GM10248 (cell line): ENCODE data around the gene DNAH1.

ENCODE experiments used
- CTCF ChIA-PET: fragments of 300-600 bp; sonication (Branson Sonifier 250); formaldehyde crosslinking; extraction: SDS; loops from one replicate; lab custom pipeline; 2021; ENCODE audit warnings: antibody characterized with exemption; lab: Yijun Ruan, JAX
- POLR2A ChIA-PET: fragments of 350-650 bp; sonication (Branson Sonifier 250); formaldehyde crosslinking; extraction: SDS; loops from one replicate; lab custom pipeline; 2020; ENCODE audit warnings: antibody characterized with exemption; lab: Yijun Ruan, JAX
- DNase-seq: peaks from one replicate; pipeline ENCODE4 v3.0.0; 2012; ENCODE audit errors: extremely low spot score
- TF ChIP-seq, protein P1 (sequence below): IDR thresholded peaks from 2 replicates; pipeline ENCODE4 v1.5.1; 2012; ENCODE audit warnings: mild to moderate bottlenecking, low read depth; ENCODE audit errors: extremely low read depth, missing control alignments, control extremely low read depth

DNAH1 gene

DNA sequence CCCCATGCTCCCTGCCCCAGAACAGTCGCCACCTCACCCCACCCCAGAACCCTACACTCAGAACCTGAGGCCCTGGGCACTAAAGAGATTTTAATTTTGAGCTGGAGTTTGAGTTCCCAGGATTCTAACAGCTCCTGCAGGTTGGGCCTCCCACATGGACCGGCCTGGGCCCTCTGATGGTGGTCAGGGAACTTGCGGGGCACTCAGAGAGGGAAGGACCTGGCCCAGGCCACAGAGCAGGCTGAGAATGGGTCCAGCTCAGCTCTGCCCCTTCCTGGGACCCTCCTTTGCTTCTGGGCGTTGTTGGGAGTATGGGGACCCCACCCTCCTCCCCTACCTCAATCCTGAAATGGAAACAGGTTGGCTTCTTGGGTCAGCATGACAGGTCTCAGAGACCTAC is 129.9 kb downstream of the DNAH1 start:
- no peak for DNase-seq
- TF ChIP-seq, protein P1, sequence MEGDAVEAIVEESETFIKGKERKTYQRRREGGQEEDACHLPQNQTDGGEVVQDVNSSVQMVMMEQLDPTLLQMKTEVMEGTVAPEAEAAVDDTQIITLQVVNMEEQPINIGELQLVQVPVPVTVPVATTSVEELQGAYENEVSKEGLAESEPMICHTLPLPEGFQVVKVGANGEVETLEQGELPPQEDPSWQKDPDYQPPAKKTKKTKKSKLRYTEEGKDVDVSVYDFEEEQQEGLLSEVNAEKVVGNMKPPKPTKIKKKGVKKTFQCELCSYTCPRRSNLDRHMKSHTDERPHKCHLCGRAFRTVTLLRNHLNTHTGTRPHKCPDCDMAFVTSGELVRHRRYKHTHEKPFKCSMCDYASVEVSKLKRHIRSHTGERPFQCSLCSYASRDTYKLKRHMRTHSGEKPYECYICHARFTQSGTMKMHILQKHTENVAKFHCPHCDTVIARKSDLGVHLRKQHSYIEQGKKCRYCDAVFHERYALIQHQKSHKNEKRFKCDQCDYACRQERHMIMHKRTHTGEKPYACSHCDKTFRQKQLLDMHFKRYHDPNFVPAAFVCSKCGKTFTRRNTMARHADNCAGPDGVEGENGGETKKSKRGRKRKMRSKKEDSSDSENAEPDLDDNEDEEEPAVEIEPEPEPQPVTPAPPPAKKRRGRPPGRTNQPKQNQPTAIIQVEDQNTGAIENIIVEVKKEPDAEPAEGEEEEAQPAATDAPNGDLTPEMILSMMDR, result no peak
- ChIA-PET CTCF (interaction anchor here (0.6 to 17.8 kb wide), 22 partner anchors 8 to 444 kb away, joined by 3 to 345 read pairs (median 4); partner anchors contain the start of genes GLYCTK and TNNC1), POLR2A (interaction anchor here (0.6 to 1.2 kb wide), 2 partner anchors 25 to 221 kb away, joined by 3 read pairs; partner anchors contain the start of gene TLR9)

DNA sequence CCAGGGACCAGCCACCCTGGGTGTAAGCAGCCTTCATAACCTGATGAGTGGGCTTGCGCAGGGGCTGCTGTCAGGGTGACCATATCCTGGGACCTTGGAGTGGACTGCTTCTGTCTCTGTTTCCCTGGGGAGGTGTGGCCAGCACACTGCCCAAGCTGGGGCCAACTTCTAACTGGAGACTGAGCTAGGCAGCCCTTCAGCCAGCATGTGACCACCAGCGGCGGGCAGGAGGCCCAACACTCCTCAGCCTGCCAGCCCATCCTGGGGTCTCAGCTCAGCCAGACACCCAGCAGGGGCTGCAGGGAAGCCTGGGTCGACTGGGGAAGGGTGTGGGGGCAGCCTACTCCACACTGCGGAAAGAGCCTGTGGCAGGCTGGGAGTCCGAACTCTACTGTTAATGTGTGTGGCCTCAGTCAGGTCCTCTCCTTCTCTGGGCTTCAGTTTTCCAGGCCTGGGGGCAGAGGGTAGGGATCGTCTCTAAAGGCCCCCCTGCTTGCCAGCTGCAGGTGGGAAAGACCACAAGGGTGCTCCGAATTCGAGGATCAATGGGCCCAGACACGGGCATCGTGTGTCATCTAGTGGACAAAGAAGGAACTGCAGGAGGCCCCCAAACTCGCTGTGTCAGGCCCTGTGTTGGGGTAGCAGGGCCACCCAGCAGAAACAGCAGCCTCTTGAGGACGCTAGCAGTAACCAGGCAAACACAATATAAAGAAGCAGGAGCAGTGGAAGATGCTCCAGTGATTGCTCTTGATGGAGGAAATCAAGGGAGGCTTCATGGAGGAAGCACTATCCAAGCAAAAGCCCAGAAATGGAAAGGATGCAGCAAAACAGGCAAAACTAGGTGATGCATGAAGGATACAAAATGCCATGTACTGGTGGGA is 130.8 kb downstream of the DNAH1 start:
- ChIA-PET POLR2A (interaction anchor here (1.2 kb wide), 1 partner anchor 222 kb away, joined by 3 read pairs; the partner anchor contains the start of gene TLR9), CTCF (interaction anchor here (0.6 to 17.8 kb wide), 31 partner anchors 7 to 445 kb away, joined by 3 to 345 read pairs (median 3); partner anchors contain the start of genes GLYCTK and TNNC1)
- DNase-seq, result peak; percentile 81
- TF ChIP-seq, protein P1, result peak; percentile 99

DNA sequence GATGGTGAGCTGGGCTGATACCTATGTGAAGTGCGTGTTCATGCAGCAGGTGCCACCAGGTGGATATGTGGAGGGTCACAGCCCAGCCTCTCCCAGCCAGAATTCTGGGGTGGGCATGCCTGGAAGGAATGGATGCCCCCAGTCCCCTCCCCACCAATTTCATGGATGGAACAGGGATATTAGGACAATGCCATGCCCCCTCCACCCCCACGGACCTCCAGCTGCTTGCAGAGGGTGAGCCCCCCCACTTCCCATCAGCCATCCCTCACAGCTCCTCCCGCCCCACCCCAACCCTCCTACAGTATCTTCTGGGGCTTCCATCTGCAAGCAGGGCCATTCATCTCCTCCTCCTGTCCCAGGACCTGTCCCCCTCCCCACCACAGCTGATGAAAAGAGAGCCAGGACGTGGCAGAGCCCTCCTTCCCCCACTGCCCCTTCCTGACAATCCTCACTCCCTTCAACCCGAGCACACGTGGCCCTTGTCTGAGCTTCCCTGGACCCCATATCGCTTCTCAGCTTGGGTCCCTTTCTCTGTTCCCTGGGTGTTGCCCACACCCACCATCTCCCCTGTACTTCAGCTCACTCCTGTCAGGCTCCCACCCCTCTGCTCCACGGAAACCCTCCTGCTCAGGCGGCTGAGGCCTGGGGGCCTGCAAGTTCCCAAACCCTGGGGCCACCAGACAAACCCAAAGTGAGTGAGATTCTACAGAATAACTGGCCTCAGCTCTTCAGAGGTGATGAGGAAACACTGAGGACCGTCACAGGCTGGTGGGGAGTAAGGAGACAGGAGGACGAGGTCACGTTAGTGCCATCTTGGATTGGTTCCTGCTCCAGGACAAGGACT is 131.6 kb downstream of the DNAH1 start:
- ChIA-PET CTCF (interaction anchor here (0.6 to 17.8 kb wide), 23 partner anchors 12 to 228 kb away, joined by 3 to 345 read pairs (median 3); partner anchors contain the start of gene GLYCTK), POLR2A (interaction anchor here (0.8 kb wide), 1 partner anchor 35 kb away, joined by 4 read pairs; no protein-coding TSS in a partner anchor)
- no peak for DNase-seq
- TF ChIP-seq, protein P1, result no peak
